HG03060 (cell line): Measurements from ENCODE around the gene BAZ1A.

ENCODE experiments used
- ATAC-seq: cut with Tn5 transposase; IDR thresholded peaks from one replicate; pipeline ENCODE4 v1.9.1; 2021; ENCODE audit warnings: low read depth, moderate number of reproducible peaks; ENCODE audit not compliant: unreplicated experiment

The BAZ1A gene

DNA sequence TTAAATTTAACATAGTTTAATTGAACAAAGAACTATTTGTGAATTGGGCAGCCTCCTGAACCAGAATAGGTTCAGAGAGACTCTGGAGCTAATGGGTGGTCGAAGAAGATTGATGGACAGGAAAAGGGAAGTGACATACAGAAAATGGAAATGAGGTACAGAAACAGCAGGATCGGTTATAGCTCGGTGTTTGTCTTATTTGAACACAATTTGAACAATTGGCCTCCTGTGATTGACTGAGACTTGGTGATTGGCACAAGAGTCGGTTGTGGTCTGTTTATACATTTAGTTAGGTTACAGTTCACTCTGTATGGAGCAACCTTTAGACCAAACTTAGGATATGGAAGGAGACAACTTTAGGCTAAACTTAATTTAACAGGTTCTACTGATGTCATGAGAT is 142.4 kb downstream of the BAZ1A start:
- ATAC-seq = no peak

GRCh38 chr14:34723867-34724266 is 151.3 kb downstream of the BAZ1A start:
- ATAC-seq = no peak

DNA sequence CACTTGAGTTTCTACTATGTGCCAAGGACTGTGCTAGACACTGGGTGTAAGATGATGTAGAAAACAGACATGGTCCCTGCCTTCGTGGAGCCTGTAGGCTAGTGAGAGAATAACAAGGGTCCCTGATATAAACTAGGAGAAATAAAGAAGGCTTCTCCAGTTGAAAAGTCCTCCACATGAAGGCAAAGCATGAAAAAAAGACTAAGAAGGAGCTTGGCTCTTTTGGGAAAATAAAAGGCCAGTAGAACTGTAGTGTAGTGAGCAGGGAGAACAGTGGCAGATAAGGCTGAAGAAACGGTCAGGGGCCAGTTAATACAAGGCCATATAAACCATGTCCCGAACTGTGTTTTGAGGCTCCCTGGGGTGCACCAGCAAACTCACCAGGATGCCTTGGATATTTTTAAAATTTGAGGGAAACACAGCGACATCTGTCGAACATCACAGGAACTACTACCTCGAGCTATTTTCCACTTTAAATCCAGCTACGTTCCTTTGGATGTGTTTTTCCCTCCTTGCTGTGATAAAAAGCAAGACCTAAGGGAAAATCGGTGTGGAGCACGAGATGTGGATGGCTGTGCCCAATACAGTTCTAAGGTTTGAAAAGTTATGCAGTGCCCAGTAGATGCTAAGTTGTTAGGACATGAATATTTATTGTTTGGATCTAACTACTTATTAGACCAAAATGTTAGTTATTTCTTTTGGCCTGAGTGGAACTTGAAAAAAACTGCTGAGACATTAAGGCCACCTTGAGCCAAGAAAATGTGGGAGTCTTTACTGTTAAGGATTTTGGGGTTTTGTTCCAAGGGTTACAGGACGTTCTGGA is 152.2 kb downstream of the BAZ1A start:
- ATAC-seq = no peak

DNA sequence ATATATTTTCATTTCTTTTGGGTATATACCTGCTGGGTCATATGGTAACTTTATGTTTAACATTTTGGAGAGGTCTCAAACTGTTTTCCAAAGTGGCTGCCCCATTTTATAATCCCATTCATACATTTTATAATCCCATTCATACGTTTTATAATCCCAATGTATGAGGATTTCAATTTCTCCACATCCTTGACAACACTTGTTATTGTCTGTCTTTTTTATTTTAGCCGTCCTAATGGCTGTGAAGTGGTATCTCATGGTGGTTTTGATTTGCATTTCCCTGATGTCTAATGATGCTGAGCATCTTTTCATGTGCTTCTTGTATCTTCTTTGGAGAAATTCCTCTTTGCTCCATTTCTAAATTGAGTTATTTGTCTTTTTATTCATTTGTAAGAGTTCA is 154.0 kb downstream of the BAZ1A start:
- ATAC-seq = no peak

DNA sequence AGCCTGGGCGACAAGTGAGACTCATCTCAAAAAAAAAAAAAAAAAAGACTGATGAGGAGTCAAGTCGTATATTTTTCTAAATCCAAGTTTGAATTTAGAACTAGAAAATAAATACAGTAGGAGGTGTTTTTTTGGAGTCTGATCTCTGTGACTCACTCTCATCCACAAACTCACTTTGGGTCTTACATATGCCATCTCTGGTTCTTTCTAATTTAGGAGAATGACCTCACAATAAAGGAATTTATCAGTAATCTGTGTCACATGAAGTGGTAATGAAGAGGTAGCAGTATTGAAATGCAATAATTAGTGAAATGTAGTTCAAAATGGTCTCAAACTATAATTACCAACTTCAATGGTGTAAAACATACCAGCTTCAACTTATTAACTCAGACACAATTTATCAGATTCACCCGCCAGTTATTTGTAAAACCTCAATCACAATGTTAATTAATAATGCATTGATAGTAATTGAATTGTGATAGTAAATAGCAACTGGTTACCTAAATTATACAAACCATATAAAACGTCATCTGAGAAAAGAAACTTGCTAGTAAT is 156.3 kb downstream of the BAZ1A start:
- no peak for ATAC-seq

- ATAC-seq = no peak
Observed at GRCh38 chr14:34715127-34715863, 159.9 kb downstream of the BAZ1A start.

GRCh38 chr14:34714320-34715126 is 160.6 kb downstream of the BAZ1A start, which contains the start of gene CFL2:
Gene CFL2, minus strand, starts transcription at chr14:34714593. Its CDS starts 53 bp downstream, at chr14:34714540.
- no peak for ATAC-seq

DNA sequence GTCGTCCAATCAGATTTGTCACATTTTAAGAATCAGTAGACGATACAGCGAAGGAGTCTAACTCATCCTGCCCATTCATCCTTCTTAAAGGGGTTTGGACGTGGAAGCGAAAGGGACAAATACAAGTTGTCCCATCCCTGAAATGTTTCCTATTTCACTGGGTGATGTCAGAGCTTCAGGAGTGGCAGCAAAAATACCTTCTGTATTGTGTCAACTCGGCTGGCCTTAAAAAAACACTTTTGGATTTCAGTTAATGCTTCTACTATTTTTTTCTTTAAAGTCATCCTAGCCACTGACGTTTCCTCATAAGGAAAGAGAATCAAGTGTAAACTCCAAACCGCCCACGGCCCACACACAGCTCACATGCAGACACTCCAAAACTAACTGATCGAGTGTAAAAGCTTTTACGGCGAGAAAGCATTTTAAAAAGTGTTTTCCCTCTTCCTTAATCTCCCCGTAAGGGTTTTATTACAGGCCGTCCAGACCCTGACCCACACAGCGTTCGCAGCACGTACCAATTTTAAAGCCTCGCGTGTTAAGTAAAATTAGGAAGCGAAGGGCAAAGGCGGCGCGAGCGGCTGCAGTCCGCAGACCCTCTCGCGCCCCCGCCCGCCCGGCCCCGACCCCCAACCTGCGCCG is 161.4 kb downstream of the BAZ1A start:
- no peak for ATAC-seq

- ATAC-seq = no peak
Observed at GRCh38 chr14:34713122-34713680, 162.0 kb downstream of the BAZ1A start.

DNA sequence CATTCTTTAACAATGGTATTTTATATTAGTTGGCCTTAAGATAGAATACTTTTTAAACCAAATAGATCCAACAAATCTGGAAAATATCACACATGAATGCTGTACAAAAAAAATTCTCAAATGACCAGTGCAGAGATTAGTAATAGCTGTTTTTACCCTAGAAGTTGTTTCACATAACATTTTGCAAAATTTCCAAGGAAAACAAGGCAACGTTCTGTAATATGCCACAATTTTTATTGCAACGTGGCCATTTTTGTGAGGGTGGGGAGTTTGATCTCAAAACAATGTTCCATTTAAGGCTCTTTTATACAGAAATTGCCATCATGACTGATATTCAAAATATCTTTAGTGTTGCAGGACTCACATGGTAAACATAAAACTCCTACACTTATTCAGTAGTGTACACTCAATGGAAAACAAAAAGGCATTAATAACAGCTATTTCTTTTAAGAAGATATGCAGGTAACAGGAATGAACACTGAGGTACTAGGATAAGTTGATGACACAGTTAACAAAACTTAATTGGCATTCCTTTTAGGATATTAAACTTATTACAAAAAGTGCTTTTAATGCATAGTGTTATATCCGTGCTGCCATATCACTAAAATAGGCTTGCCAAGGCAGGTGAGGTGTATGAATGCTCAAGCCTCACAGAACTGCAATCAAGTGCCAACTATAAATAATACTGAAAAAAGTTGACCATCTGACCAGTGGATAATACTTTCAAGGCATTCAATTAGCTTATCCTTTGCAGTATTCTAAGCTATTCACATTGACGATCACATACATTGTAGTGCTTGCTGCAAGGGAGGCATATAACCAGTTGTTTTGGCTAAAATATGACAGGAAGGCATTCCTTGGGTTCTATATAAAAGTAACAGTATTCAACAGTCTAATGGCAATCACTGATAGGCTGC is 163.1 kb downstream of the BAZ1A start:
- ATAC-seq = no peak

- ATAC-seq = peak; percentile 63
Observed at GRCh38 chr14:34711169-34711568, 164.0 kb downstream of the BAZ1A start.

GRCh38 chr14:34710744-34711143 is 164.4 kb downstream of the BAZ1A start:
- no peak for ATAC-seq

DNA sequence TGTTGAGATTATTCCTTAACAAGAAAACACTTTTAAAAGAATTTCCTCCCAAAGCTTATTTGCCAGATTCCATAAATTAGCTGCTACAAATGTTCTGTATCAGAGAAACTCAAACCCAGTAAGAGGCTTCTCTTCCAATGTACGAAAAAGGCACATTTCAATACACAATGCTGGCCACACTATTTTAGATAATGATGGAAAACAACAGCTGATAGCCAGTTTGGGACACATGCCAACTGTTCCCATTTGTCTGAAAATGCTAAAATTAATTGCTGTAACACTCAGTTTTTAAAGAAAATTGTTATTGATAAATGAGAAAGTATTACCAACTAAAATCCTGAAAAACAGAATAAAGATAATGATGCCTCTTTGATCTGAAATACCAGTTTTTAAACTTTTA is 165.2 kb downstream of the BAZ1A start:
- no peak for ATAC-seq

- ATAC-seq = no peak
Observed at GRCh38 chr14:34707722-34708121, 167.4 kb downstream of the BAZ1A start.
